GM12878 (cell line): ENCODE data around the gene CDK3. TPM values are rescaled to one million over a fixed set of nuclear protein-coding genes. Genes with fewer than 3 reads are reported as not detected.

Experiments used
- ATAC-seq: fragments of 200-7000 bp; cut with Tn5 transposase; 3 replicates; pipeline ENCODE4 v1.9.1; 2020; ENCODE audit warnings: mild to moderate bottlenecking, moderate library complexity
- BruUV-seq: library from RNA; stranded (reverse); fragments of 400-500 nt; replicated peaks from 2 replicates; lab custom pipeline; 2021; lab: Mats Ljungman, UMichigan
- CTCF ChIA-PET: fragments of 300-600 bp; sonication (Branson Sonifier 250); formaldehyde crosslinking; extraction: SDS; loops from one replicate; lab custom pipeline; 2021; ENCODE audit warnings: inconsistent platforms; lab: Yijun Ruan, JAX
- POLR2A ChIA-PET: fragments of 350-600 bp; formaldehyde crosslinking; extraction: SDS; loops from one replicate; lab custom pipeline; 2021; ENCODE audit warnings: inconsistent platforms; lab: Charles Lee
- RAD21 ChIA-PET: fragments of 300-600 bp; sonication (Branson Sonifier 250); formaldehyde crosslinking; loops from one replicate; lab custom pipeline; 2023; ENCODE audit warnings: antibody characterized with exemption; ENCODE audit not compliant: unreplicated experiment; lab: Charles Lee
- SMC1A ChIA-PET: fragments of 300-600 bp; sonication (Branson Sonifier 250); formaldehyde crosslinking; loops from one replicate; lab custom pipeline; 2023; ENCODE audit not compliant: unreplicated experiment, uncharacterized antibody; lab: Charles Lee
- DNase-seq: peaks from one replicate; pipeline ENCODE4 v3.0.0-alpha.2; 2011; ENCODE audit warnings: low read depth, low spot score
- FAIRE-seq: peaks from 3 replicates; lab custom pipeline; 2011; peaks lifted over from hg19 to GRCh38; lab: Jason Lieb, UNC
- H2AFZ ChIP-seq: 2 replicates; pipeline ENCODE4 v1.6.0; 2011; ENCODE audit warnings: low read depth, low read length, control low read depth; ENCODE audit not compliant: control insufficient read depth
- H3K27ac ChIP-seq: 2 replicates; pipeline ENCODE4 v1.5.1; 2011; ENCODE audit warnings: control low read depth; ENCODE audit not compliant: control insufficient read depth, insufficient read depth
- H3K27me3 ChIP-seq, 2 experiments: replicated peaks in 1 of 2; 2 replicates each; pipeline versions ENCODE4 v1.6.0 to v1.6.1; 2011; ENCODE audit warnings: low read length in 1 of 2; ENCODE audit not compliant: control insufficient read depth in 2 of 2, insufficient read depth in 2 of 2
- H3K36me3 ChIP-seq, 2 experiments: 2 replicates each; pipeline ENCODE4 v1.5.1; 2011; ENCODE audit warnings: low read length in 1 of 2; ENCODE audit not compliant: control insufficient read depth in 2 of 2, insufficient read depth in 2 of 2
- H3K4me1 ChIP-seq: 2 replicates; pipeline ENCODE4 v1.6.1; 2011; ENCODE audit warnings: mild to moderate bottlenecking, low read length, moderate library complexity, mixed read lengths; ENCODE audit not compliant: control insufficient read depth, insufficient read depth
- H3K4me2 ChIP-seq: 2 replicates; pipeline ENCODE4 v1.6.0; 2011; ENCODE audit warnings: control low read depth; ENCODE audit not compliant: control insufficient read depth, insufficient read depth
- H3K4me3 ChIP-seq: fragments of 200-600 bp; sonication (generic); 2 replicates; pipeline ENCODE4 v1.5.1; 2016
- H3K79me2 ChIP-seq: 2 replicates; pipeline ENCODE4 v1.6.0; 2011; ENCODE audit warnings: low read length; ENCODE audit not compliant: control insufficient read depth, insufficient read depth
- H3K9ac ChIP-seq: 2 replicates; pipeline ENCODE4 v1.8.0; 2011; ENCODE audit warnings: low read length, control low read depth, mixed read lengths; ENCODE audit not compliant: control insufficient read depth, insufficient read depth
- H3K9me3 ChIP-seq: replicated peaks from 3 replicates; pipeline ENCODE4 v1.5.1; 2011; ENCODE audit warnings: mild to moderate bottlenecking, low read length; ENCODE audit not compliant: control insufficient read depth, insufficient read depth
- H4K20me1 ChIP-seq: 2 replicates; pipeline ENCODE4 v1.6.0; 2011; ENCODE audit not compliant: control insufficient read depth, insufficient read depth
- CHD2 ChIP-seq: IDR thresholded peaks from 2 replicates; pipeline ENCODE4 v1.6.1; 2011; ENCODE audit warnings: low read depth, low read length, improper control_type of control experiment, borderline replicate concordance
- CHD4 ChIP-seq: fragments of 200-600 bp; sonication (generic); IDR thresholded peaks from 2 replicates; pipeline ENCODE4 v1.6.1; 2016; ENCODE audit warnings: mild to moderate bottlenecking
- EED ChIP-seq: sonication (generic); IDR thresholded peaks from 2 replicates; pipeline ENCODE4 v1.6.1; 2016; ENCODE audit warnings: antibody characterized with exemption, low read depth
- FOXK2 ChIP-seq: fragments of 450-650 bp; IDR thresholded peaks from 2 replicates; pipeline ENCODE4 v1.6.1; 2017; ENCODE audit warnings: mild to moderate bottlenecking, moderate library complexity
- HCFC1 ChIP-seq: fragments of 150-350 bp; IDR thresholded peaks from 2 replicates; pipeline ENCODE4 v1.6.1; 2014; ENCODE audit warnings: low read length
- KLF5 ChIP-seq: fragments of 450-650 bp; IDR thresholded peaks from 2 replicates; pipeline ENCODE4 v1.6.1; 2014; ENCODE audit warnings: mild to moderate bottlenecking; ENCODE audit not compliant: partially characterized antibody
- MEF2A ChIP-seq: IDR thresholded peaks from 2 replicates; pipeline ENCODE4 v1.6.1; 2011; ENCODE audit warnings: low read depth, mild to moderate bottlenecking, low read length, moderate library complexity; ENCODE audit not compliant: insufficient read depth
- MYB ChIP-seq: fragments of 150-350 bp; IDR thresholded peaks from 2 replicates; pipeline ENCODE4 v1.6.1; 2014; ENCODE audit warnings: mild to moderate bottlenecking, low read depth, low read length, borderline replicate concordance
- NFIC ChIP-seq: IDR thresholded peaks from 2 replicates; pipeline ENCODE4 v1.6.1; 2012; ENCODE audit warnings: low read depth, mild to moderate bottlenecking, inconsistent platforms, low read length, moderate library complexity
- PAX5 ChIP-seq: IDR thresholded peaks from 2 replicates; pipeline ENCODE4 v1.6.1; 2011; ENCODE audit warnings: low read depth, low read length, borderline replicate concordance
- POLR2AphosphoS5 ChIP-seq: IDR thresholded peaks from 2 replicates; pipeline ENCODE4 v1.6.1; 2011; ENCODE audit warnings: mild to moderate bottlenecking, low read length, inconsistent platforms
- WGBS: methylation state at CpG from one replicate; pipeline ENCODE4 v1.1.6; 2016; ENCODE audit warnings: low lambda C conversion rate; ENCODE audit not compliant: insufficient replicate concordance, insufficient coverage; ENCODE audit errors: missing lambda C conversion rate; 5-methylcytosine and 5-hydroxymethylcytosine counted together
- in situ Hi-C: fragments of 300-500 bp; cut with MboI; formaldehyde crosslinking; loops from 9 replicates; pipeline ENCODE4 v1.14.3; 2018; ENCODE audit warnings: mixed read lengths
- intact Hi-C: fragments of 100-400 bp; cut with micrococcal nuclease; formaldehyde crosslinking; loops from one replicate; pipeline ENCODE4 v1.14.2; 2022; ENCODE audit not compliant: unreplicated experiment
- polyA plus RNA-seq, 11 experiments: library from polyadenylated mRNA; depleted of rRNA in 4 of 11; unstranded in 6 of 11; stranded (reverse) in 5 of 11; fragments of >200 nt; fragmentation: Nextera tagmentation in 4 of 11; fragmentation: Illumina TruSeq in 1 of 11; extraction: Ambion mirVana in 4 of 11; extraction: Trizol in 1 of 11; gene quantifications; 1 replicate in 1 of 11; 2 replicates in 10 of 11; pipeline versions ENCODE4 v1.2.1 to v1.2.3, GENCODE V29; 2011 to 2016; ENCODE audit warnings: inconsistent platforms in 2 of 11, missing spikeins in 2 of 11, low read depth in 1 of 11
- total RNA-seq, 4 experiments: library from RNA; depleted of rRNA in 3 of 4; stranded (reverse); fragments of >200 nt in 3 of 4; fragmentation: Illumina TruSeq in 1 of 4; extraction: Trizol in 1 of 4; gene quantifications; 2 replicates each; pipeline versions ENCODE4 v1.2.1 to v1.2.3, GENCODE V29; 2013 to 2021
- TF ChIP-seq, protein P1 (sequence below): fragments of 450-650 bp; IDR thresholded peaks from 2 replicates; pipeline ENCODE4 v1.6.1; 2018; ENCODE audit warnings: mild to moderate bottlenecking, low read depth, moderate library complexity; ENCODE audit not compliant: partially characterized antibody
- TF ChIP-seq, protein P2 (sequence below): fragments of 450-650 bp; IDR thresholded peaks from 2 replicates; pipeline ENCODE4 v1.6.1; 2017; ENCODE audit warnings: mild to moderate bottlenecking, low read depth, inconsistent platforms; ENCODE audit not compliant: poor library complexity, severe bottlenecking
- TF ChIP-seq, protein P3 (sequence below): IDR thresholded peaks from 2 replicates; pipeline ENCODE4 v1.6.1; 2011; ENCODE audit warnings: mild to moderate bottlenecking, low read depth, low read length, moderate library complexity; ENCODE audit not compliant: insufficient replicate concordance
- TF ChIP-seq, protein P4 (sequence below): fragments of 450-650 bp; IDR thresholded peaks from 2 replicates; pipeline ENCODE4 v1.6.1; 2016; ENCODE audit warnings: mild to moderate bottlenecking

Gene CDK3
- total and polyA plus RNA-seq, 10 of the 15 experiments (the other 5 are each of a cell fraction or from before 2014, with no cell fraction given), result 1.1 to 7.1 (median 4.2) TPM

DNA sequence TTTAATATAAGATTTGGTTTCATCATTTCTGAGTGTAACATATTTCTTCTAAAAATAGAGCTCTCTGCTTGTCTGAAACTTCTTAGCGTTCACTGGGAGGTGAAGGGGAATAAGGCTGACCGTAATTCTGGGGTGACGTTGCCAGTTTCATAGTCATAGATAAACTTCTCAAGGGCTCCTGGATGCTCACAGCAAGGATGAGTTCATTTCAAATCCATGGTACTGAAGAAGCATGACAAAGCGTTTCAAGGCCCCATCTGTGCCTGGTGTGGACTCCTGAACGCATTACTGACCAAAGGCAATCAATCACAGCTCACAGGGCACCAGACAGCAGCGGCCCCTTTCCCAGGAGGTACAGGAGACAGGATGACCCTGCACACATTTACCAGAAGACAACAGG, 38.5 kb downstream of the CDK3 start:
- no peaks in the 10 kb centered on the region for H3K27me3 ChIP-seq
- TSS peak; percentile 67 for BruUV-seq
- in situ Hi-C loops (no loop called here), intact Hi-C loops (no loop called here)
- TF ChIP-seq NFIC, result no peak
- no peak for TF ChIP-seq CHD4
- no peak for TF ChIP-seq HCFC1
- TF ChIP-seq MEF2A, result no peak
- TF ChIP-seq PAX5, result no peak
- TF ChIP-seq POLR2AphosphoS5, result no peak
- no peak for TF ChIP-seq FOXK2
- TF ChIP-seq, protein P1, sequence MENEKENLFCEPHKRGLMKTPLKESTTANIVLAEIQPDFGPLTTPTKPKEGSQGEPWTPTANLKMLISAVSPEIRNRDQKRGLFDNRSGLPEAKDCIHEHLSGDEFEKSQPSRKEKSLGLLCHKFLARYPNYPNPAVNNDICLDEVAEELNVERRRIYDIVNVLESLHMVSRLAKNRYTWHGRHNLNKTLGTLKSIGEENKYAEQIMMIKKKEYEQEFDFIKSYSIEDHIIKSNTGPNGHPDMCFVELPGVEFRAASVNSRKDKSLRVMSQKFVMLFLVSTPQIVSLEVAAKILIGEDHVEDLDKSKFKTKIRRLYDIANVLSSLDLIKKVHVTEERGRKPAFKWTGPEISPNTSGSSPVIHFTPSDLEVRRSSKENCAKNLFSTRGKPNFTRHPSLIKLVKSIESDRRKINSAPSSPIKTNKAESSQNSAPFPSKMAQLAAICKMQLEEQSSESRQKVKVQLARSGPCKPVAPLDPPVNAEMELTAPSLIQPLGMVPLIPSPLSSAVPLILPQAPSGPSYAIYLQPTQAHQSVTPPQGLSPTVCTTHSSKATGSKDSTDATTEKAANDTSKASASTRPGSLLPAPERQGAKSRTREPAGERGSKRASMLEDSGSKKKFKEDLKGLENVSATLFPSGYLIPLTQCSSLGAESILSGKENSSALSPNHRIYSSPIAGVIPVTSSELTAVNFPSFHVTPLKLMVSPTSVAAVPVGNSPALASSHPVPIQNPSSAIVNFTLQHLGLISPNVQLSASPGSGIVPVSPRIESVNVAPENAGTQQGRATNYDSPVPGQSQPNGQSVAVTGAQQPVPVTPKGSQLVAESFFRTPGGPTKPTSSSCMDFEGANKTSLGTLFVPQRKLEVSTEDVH, result no peak
- no peak for TF ChIP-seq CHD2
- TF ChIP-seq EED, result no peak
- TF ChIP-seq, protein P2, sequence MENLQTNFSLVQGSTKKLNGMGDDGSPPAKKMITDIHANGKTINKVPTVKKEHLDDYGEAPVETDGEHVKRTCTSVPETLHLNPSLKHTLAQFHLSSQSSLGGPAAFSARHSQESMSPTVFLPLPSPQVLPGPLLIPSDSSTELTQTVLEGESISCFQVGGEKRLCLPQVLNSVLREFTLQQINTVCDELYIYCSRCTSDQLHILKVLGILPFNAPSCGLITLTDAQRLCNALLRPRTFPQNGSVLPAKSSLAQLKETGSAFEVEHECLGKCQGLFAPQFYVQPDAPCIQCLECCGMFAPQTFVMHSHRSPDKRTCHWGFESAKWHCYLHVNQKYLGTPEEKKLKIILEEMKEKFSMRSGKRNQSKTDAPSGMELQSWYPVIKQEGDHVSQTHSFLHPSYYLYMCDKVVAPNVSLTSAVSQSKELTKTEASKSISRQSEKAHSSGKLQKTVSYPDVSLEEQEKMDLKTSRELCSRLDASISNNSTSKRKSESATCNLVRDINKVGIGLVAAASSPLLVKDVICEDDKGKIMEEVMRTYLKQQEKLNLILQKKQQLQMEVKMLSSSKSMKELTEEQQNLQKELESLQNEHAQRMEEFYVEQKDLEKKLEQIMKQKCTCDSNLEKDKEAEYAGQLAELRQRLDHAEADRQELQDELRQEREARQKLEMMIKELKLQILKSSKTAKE, result no peak
- TF ChIP-seq, protein P3, sequence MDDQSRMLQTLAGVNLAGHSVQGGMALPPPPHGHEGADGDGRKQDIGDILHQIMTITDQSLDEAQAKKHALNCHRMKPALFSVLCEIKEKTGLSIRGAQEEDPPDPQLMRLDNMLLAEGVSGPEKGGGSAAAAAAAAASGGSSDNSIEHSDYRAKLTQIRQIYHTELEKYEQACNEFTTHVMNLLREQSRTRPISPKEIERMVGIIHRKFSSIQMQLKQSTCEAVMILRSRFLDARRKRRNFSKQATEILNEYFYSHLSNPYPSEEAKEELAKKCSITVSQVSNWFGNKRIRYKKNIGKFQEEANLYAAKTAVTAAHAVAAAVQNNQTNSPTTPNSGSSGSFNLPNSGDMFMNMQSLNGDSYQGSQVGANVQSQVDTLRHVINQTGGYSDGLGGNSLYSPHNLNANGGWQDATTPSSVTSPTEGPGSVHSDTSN, result no peak
- no peak for TF ChIP-seq KLF5
- TF ChIP-seq, protein P4, sequence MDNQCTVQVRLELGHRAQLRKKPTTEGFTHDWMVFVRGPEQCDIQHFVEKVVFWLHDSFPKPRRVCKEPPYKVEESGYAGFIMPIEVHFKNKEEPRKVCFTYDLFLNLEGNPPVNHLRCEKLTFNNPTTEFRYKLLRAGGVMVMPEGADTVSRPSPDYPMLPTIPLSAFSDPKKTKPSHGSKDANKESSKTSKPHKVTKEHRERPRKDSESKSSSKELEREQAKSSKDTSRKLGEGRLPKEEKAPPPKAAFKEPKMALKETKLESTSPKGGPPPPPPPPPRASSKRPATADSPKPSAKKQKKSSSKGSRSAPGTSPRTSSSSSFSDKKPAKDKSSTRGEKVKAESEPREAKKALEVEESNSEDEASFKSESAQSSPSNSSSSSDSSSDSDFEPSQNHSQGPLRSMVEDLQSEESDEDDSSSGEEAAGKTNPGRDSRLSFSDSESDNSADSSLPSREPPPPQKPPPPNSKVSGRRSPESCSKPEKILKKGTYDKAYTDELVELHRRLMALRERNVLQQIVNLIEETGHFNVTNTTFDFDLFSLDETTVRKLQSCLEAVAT, result no peak
- TF ChIP-seq MYB, result no peak
- H3K4me2 ChIP-seq, result no peak overlapping the region
- DNase-seq (no peak), ATAC-seq (no peak), FAIRE-seq (no peak)
- H3K4me3 ChIP-seq, result no peak overlapping the region
- WGBS, result 91% methylated on average over 6 of the region's 6 CpGs
- H3K36me3 ChIP-seq, result peaks cover 24 to 38% of the 10 kb centered on the region in 2 experiments
- ChIA-PET CTCF (no interaction called here), POLR2A (no interaction called here), RAD21 (no interaction called here), SMC1A (no interaction called here)
- H3K27ac ChIP-seq, result no peak overlapping the region
- H3K79me2 ChIP-seq, result no peaks in the 10 kb centered on the region
- H3K4me1 ChIP-seq, result no peaks in the 10 kb centered on the region
- H2AFZ ChIP-seq, result no peak overlapping the region
- no peaks in the 10 kb centered on the region for H3K9me3 ChIP-seq
- H4K20me1 ChIP-seq, result no peaks in the 10 kb centered on the region
- H3K9ac ChIP-seq, result no peak overlapping the region
